Stimulated activated CD4-positive, alpha-beta T cell treated with anti-CD3 and anti-CD28 coated beads, Interleukin-4, amount 100 ng/mL, for 48 hours (primary cell): ENCODE data around the gene PRDM16.

Experiments
- DNase-seq, 2 donors: peaks; one replicate each; pipeline ENCODE4 v3.0.0-alpha.2; 2020; ENCODE audit warnings: low read depth in 2 of 2

PRDM16 gene

DNA sequence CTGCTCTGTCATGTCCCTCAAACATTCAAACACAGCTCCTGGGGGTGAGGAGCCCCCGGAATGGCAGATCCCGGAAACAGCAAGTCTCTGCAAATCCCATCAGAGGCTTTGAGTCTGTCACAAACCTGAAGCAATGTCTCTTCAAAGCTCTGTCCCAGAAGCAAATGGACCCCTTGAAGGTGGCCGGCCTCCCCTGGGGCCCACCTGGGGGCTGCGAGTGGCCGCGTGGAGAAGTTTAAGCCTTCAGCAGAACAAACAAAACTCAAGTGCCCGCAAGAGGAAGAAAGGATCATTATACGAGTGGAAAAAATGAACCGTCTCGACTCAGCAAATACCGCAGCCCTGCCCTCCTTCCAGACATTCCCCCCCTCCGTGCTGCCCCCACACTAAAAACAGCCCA lies 53.3 kb downstream of the PRDM16 start:
- no peak for DNase-seq

DNA sequence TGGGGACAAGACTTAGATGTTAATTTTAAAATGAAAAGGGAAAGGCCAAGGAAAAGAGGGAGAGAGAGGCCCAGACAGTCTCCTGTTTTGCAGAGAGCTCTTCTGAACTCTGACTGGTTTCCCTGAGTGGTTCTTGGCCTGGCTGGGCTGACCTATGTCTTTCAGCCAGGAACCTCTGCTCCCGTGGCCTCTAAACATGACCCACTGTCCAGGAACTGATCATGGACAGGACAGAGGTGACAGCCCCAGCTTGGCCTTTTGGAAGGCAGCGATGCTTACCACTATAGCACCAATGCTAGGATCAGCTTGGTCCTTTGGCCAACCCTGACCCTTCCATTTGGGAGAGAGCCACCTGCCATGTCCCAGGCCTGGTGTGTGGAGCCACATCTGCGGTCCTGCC lies 55.2 kb downstream of the PRDM16 start:
- no peak for DNase-seq

DNA sequence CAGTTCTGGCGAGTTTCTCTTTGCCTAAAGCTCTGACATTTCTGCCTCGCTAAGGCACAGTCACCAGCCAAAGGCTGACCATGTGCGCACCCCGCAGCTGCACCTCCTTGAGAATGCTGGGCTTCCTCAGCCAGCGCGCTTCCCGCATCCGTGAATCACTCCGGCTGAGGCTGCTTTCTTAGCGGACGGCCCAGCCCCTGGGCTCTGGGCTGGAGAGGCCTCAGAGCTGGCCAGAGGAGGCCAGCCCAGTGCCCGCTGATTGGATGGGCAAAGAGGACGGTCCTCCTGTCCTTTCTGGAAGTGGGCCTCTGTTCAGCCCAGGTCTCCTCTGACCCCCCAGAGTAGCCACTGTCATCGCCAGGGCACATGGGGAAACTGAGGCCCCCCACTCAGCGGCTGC lies 56.1 kb downstream of the PRDM16 start:
- no peak for DNase-seq

DNA sequence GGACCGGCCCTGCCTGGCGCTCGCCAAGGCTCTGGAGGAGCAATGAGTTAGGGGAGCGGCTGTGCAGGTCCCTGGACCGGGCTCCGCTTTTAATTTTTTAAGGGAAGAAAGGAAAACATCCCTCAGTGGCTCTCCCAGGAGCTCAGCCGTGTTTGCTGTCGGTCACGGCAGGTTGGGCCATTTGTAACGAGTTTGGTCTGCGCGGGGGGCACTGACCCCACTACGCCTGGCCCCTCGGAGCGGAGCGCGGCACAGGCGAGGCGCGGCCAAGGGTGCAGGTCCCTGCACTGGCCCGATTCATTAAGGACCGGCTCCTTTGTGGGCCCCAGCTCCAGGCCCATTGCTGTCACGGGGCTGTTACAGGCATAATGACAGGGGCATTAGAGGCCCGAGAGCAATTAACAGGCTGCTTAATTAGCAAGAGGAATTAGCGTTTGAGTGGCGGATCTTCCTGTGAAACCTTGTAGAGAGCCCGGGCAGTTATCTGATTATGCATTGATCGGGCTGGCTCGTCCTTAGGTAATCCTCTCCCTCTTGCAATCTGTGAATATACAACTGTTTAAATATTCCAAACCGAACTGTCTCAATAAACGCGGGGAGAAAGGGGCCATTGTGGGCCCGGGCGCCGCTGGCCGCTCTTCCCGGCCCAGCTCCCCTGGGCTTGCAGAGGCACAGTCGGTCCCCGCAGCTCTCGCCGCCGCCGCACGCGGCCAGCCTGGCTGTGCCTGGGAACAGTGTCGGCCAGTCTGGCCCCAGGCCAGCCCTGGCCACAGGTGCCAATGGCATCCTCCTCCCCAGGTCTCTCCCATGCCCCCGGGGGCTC lies 56.8 kb downstream of the PRDM16 start:
- DNase-seq: no peak

DNA sequence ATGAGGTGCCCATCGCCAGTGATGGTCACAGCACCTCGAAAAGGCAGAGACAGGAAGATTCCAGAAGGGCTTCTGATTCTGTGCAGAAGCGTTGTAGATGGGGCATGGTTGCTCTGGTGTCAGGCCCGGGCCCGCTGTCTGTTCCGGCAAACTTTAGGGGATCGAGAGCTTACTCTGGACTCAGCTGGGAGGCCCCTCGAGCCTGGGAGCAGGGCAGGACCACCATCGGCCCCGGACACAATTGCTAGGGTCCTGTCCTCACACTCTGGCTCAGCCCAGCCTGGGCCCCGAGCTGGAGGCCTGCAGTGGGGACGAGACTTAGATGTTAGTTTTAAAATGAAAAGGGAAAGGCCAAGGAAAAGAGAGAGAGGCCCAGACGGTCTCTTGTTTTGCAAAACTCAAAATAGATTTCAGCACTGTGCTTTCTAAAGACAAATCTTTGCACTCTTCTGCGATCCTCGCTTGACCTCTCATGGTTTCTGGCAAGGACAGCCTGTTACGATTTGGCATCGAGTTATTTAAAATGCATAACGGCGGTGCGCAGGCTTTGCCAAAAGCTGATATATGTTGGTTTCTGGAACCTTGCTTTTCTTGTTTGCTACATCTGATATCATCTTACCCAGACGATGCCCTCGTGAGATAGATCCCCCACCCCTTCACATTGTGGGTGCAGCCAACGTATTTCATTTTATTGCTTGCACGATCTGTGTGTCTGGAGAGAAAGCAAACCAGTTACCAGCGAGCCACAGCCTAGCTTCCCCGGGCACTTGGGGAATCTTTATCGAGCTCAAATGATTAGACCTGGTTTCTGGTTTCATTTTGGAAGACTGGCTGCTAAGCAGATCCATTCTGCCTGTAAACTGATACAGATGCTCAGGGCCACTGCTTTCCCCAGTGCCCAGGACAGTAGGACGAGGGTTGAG lies 58.0 kb downstream of the PRDM16 start:
- DNase-seq: no peak

DNA sequence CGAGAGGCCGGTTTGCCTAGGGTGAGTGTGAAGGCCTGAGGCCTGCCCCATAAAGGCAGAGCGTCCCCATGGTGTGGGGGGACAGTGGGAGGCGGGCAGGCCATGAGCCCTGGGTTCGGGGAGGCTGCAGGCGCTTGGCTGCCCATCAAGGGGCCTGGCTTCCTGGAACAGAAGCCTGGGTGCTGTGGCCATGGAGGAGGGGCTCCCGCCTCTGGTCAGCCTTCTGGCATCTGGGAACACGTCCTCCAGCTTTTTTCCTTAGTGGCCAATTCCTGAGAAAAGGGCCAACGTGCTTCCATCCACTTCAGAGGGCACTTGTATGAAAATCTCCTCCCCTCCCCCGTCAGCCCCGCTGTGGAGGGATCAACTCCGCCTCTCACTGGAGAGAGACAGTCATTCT lies 58.7 kb downstream of the PRDM16 start:
- no peak for DNase-seq

DNA sequence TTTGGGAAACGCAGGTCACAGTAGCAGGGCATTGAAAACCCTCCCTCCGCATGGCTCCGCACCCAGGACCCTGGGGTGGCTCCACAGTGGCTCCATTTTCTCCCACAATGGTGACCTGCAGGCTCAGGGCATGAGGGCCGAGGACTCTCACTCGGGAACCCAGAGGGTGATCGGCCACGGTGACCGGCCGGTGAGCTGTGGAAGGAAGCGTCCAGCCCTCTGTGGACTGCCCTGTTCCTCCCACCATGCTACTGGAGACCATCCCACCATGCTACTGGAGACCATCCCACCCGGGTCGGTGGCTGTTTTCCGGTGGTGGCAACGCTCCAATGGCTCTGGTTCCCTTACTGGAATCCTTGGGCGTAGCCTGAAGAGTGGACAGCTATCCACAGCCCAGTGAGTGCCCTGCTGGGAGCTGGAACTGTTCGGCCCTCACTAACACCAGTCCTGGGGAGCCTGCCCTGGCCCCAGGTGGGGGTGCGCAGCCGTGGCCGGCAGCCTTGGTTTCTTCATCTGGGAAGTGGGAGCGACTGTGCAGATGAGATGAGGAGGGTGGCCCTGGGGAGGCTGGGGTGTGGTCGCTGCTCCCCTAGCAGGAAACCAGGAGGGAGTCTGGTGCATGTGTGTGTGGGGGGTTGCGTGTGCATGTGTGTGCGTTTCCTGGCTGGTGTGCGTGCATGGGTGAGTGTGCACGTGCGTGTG lies 59.6 kb downstream of the PRDM16 start:
- no peak for DNase-seq

DNA sequence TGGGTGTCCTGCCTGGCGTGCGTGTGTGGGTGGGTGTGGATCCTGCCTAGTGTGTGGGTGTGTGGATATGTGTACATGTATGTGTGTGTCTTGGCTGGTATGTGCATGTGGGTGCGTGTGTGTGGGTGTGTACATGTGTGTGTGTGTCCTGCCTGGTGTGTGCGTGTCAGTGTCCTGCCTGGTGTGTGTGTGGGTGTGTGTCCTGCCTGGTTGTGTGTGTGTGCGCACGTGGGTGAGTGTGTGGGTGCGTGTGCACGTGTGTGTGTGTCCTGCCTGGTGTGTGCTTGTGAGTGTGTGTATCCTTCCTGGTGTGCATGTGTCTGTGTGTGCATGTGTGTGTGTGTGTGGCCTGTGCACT lies 60.1 kb downstream of the PRDM16 start:
- DNase-seq: no peak

DNA sequence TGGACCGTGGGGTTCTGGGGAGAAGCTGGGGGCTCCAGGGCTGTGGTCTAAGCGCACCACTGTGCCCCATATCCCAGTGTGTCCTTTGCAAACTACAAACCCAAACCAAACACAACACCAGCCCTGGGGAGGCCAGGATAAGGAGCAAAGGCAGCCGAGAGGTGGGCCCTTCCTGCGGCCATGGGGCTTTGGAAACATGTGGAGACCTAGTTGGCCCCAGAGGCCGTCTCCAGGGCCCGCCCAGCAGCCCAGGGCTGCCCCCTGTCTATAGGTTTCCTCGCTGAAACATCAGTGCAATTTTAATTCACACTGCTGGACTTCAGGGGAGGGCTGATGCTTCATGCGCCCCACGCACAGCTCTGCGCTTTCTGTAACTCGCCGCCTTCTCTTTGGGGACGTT lies 61.3 kb downstream of the PRDM16 start:
- DNase-seq: no peak

DNA sequence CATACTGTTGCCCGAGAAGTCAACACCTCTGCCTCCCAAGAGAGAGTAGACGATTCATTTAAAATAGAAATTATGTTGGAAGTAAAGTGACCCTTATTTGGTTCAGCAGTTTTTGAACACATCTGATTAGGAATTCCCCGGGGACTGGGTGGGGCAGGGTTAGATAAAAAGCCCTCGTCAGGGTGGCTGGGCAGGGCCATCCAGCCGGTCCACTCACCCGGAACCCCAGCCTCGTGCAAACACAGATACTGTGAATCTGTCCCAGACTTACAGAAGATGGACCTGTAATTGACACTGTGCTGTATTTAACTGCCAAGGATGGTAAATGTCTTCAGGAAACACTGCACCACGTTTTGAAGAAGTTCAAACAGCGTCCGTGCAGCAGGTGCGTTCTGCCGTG lies 63.7 kb downstream of the PRDM16 start:
- no peak for DNase-seq

DNA sequence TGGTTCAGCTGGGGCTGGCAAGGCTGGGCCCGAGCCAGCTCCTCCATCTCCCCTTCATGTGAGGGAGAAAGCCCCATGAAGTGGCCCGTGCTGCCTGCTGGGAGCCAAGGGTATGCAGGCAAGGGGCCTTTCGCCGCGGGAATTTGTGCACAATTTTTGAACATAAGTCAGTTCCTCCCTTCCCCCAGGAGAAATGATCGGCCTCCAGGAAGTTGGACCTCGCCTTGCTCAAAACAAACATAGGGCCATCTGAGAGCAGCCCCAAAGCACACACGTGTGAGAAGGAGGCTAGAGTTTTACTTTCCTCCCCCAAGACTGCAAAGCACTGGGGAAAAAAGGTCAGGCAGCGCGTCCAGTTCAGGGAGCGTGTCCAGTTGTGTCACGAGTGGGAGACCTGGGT lies 64.7 kb downstream of the PRDM16 start:
- no peak for DNase-seq

DNA sequence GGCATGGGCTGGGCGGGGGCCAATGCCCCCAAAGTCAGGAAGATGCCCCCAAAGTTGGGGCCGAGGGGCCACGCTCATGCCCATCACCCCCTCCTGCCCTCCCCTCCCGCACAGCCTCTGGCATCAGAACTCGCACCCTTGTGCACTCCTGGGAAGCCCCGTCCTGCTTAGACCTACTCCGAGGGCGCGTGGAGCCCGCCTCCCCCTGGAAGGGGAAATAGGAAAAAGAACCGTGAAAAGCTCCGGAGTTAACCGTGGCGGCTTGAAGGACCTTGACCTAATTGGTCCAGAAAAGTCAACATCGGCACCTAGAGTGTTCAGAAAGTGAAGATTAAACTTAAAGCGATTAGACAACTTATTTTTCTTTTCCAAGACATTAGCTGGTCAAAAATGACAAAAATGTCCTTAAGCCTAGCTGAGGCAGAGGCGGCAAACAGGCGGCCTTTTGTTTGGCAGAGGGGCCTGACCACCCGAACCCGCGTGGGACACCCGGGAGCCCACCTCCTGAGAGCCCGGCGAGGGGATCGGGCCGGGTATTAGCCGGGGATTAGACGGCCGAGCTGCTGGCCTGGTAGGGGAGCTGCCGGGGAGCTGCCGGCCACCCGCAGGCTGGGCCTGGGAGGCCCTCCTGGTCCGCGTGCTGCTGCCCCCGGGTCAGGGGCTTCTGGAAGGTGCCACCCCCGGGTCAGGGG lies 65.5 kb downstream of the PRDM16 start:
- no peak for DNase-seq

DNA sequence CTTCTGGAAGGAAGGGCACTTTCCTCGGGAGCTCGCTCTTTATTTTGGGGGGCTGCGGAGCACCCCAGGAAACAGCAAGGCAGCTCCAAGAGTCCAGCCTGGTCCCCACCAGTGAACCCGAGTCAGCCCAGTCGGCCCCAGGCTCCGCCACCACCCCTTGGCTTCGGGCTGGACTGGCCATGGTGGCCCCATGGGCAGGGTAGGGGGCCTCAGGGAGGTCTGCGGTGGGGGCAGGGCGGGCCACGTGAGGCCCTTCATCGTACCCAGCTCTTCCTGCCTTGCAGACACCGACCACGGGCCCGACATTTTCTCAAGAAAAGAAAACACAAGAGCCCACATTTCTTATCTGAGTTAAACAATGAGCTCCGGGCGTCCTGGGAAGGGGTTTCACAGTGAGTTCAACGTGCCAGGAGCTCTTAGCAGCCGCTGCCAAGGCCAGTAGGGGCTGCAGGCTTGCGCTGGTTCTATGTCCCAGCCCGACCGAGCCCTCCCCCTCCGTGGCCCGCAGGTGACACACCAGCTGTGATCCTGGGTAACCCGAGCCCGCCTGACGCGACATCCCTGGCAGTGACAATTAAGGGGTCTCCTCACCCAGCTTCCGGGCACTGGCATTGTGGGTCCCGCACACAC lies 66.2 kb downstream of the PRDM16 start:
- DNase-seq: no peak

DNA sequence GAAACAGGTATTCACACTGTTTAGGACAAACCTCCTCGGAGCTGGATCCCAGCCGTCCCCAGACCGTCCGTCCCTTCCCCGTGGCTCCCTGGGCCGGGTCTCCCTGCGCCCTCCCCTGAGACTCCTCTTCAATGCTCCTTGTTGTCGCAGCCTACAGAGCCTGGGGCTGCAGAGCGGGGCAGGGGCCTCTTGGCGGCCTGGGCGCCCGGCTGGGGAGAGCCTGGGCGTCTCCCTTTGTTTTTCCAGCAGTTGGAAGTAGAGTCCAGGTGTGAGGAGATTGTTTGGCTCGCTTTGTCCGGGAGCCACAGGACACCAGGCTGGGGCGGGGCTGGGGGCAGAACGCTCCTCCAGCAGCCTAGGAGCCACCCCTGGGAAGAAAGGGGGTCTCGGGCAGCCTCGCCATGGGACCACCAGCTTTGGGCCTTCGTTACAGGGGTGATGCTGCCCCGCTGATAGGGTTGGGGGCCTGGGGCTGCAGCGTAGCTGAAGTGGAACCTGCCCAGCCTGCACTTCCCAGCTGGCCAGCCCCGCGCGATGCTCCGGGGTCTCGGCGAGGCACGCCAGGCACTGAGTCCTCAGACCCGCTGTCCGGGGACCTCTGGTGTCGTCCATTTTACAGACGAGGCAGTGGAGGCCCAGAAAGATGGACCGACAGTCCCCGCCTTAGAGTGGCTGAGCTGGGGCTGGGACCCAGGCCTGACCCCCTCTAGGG lies 66.9 kb downstream of the PRDM16 start:
- no peak for DNase-seq

DNA sequence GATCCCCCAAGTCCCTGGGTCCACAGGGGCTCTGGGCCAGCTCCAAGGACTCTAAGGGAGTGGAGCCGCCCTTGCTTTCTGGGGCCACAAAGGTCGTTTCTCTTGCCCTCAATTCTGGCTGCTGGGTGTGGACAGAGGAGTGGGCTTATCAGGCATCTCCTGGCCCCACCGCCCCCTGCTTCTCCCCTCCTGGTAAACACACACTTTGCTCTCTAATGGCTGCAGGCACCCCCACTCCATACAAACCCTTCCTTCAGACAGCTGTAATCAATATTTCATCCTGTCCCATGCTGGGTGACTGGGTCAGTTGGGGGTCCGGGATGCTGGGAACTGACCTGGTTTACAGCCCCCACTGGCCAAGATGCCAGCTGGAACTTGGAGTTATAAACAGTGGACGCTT lies 67.5 kb downstream of the PRDM16 start:
- DNase-seq: no peak

DNA sequence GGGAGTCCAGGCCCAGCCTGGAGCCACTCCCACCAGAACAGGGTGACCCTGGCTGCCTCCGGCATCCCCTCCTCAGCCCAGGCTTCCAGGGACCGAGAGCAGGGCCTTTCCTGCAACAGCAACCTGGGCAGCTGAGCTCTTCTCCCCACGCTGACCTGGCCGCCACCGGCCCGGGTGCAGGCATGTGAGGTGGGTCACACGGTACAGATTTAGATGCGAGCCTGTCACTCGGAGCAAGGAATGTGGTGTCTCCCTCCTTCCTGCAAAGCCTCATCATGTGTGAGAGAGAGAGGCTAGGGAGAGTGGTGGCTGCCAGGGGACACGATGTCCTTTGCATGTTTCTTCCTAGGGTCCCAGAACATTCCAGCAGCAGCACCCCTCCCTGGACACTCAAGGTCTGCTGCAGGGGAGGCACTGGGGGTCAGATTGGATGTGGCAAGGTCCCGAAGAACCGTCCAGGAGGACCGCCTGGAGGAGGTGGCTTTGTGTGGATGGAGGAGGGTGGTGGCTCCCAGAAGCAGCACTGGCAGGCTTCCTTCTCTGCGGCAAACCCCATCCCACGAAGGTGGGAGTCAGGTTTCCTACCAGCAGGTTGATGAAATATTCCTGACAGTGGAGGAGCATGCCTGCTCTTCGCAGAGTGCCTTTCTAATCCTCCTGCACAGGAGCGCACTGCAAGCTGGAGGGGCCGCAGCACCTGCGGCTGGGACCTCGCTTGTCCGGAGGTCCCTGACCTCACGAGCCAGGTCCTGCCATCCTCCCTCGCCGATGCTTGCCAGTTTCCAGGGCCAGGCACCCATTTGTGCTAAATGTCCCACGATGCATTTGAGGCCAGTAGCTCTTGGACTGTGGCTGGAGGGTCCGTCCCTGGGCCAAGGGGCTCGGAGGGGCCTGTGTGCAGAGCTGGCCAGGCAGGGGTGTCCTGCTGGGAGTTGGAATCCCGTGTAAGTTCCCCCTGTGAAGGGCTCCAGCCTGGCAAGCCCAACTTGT lies 68.4 kb downstream of the PRDM16 start:
- no peak for DNase-seq

DNA sequence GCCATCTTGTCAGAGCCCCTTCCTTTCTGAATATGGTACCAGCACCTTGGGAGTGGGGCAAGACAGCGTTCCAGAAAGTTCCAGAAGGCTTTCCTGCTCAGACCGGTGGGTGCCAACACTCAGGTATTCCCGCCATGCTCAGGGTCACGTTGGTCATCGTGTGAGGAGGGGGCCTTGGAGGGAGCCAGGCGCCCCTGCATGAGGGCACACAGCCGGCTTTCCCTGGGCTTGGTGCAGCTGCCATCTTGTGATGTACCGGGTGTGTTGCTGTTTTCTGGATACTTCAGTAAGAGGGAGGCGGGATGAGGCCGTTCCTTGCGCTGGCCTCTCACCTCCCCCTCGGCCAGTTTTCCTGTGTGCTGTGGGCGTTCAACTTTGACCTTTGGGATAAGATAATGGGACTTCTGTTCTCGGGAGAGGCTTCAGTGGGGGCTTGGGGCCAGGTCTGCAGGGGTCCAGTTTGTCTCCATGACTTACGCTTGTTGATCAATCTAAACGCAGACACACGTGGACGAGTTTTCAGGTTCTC lies 69.7 kb downstream of the PRDM16 start:
- DNase-seq: no peak

DNA sequence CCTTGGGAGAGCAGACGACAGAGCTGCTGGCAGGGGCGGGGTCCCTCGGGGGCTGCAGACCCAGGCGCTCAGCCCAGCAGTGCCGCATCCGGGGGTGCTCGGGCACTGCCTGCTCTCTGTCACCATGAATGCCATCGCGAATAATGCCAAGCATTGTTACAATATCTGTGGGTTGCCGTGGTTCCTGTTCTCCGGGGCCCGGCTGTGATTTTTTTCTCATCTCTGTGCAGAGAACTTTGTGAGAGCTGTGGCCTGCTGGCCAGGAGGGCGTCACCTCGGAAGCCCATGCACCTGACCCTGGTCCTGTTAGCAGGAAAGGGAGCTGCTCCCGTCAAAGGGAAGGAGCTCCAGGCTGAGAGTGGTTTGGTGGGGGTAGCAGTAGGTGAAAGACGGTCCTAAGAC lies 70.4 kb downstream of the PRDM16 start:
- DNase-seq: no peak

DNA sequence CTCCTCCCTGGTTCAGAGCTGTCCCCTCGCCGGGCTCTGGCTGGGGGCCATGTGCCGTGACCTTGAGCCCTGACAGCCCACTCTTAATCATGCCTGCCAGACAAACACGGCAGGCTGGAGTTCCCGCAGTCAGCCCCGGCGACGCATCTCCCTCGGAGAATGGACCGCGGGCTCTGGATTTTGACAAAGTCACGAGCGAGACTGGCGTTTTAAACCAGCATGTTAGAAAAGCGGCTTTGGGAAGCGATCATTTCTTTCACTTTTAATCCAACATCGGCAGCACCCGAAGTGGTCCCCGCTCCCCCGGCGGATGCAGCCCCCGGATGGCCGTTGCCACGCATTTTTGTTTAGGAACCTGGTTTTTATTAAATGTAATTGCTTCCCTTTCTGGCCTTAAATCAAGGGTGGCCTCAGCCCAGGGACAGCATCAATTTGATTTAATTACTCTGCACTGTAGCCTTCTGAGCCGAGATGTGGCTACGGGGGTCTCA lies 70.9 kb downstream of the PRDM16 start:
- DNase-seq: no peak
